KMS-11 (cell line): ENCODE measurements around the gene MPPED2.

Experiments used
- H2AFZ ChIP-seq: fragments of 200-600 bp; sonication (generic); 2 replicates; pipeline ENCODE4 v1.6.1; 2016; ENCODE audit warnings: antibody characterized with exemption, mixed run types, low read depth
- H3K27ac ChIP-seq: fragments of 200-600 bp; sonication (generic); 2 replicates; pipeline ENCODE4 v1.6.1; 2016; ENCODE audit warnings: mild to moderate bottlenecking, mixed run types
- H3K27me3 ChIP-seq: fragments of 200-600 bp; sonication (generic); 2 replicates; pipeline ENCODE4 v1.6.1; 2017; ENCODE audit warnings: mild to moderate bottlenecking, low read depth, mixed run types, moderate library complexity; ENCODE audit not compliant: insufficient read depth
- H3K36me3 ChIP-seq: fragments of 200-600 bp; sonication (generic); 2 replicates; pipeline ENCODE4 v1.6.1; 2017; ENCODE audit warnings: mild to moderate bottlenecking, mixed run types; ENCODE audit not compliant: insufficient read depth
- H3K4me1 ChIP-seq: fragments of 200-600 bp; sonication (generic); 2 replicates; pipeline ENCODE4 v1.6.1; 2016; ENCODE audit warnings: mild to moderate bottlenecking, low read depth, mixed run types; ENCODE audit not compliant: poor library complexity, severe bottlenecking
- H3K4me2 ChIP-seq: fragments of 200-600 bp; sonication (generic); 2 replicates; pipeline ENCODE4 v1.7.0; 2016; ENCODE audit warnings: mild to moderate bottlenecking, mixed run types
- H3K4me3 ChIP-seq: fragments of 200-600 bp; sonication (generic); IDR thresholded peaks from 2 replicates; pipeline ENCODE4 v1.6.1; 2017; ENCODE audit warnings: low read depth, low read length, mixed read lengths; ENCODE audit not compliant: insufficient read depth
- H3K79me2 ChIP-seq: fragments of 200-600 bp; sonication (generic); 2 replicates; pipeline ENCODE4 v1.6.1; 2016; ENCODE audit warnings: low read depth, mixed run types; ENCODE audit not compliant: insufficient read depth
- H3K9ac ChIP-seq: fragments of 200-600 bp; sonication (generic); 2 replicates; pipeline ENCODE4 v1.6.1; 2016; ENCODE audit warnings: mild to moderate bottlenecking, mixed run types
- H4K20me1 ChIP-seq: fragments of 200-600 bp; sonication (generic); 2 replicates; pipeline ENCODE4 v1.6.1; 2016; ENCODE audit warnings: mild to moderate bottlenecking, mixed run types; ENCODE audit not compliant: insufficient read depth
- TF ChIP-seq, protein P1 (sequence below): fragments of 200-600 bp; sonication (generic); conservative IDR thresholded peaks from 2 replicates; pipeline ENCODE4 v1.6.1; 2017; ENCODE audit warnings: low read depth, mild to moderate bottlenecking, antibody characterized with exemption, low read length, moderate library complexity, mixed read lengths

Gene MPPED2, protein sequence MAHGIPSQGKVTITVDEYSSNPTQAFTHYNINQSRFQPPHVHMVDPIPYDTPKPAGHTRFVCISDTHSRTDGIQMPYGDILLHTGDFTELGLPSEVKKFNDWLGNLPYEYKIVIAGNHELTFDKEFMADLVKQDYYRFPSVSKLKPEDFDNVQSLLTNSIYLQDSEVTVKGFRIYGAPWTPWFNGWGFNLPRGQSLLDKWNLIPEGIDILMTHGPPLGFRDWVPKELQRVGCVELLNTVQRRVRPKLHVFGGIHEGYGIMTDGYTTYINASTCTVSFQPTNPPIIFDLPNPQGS

DNA sequence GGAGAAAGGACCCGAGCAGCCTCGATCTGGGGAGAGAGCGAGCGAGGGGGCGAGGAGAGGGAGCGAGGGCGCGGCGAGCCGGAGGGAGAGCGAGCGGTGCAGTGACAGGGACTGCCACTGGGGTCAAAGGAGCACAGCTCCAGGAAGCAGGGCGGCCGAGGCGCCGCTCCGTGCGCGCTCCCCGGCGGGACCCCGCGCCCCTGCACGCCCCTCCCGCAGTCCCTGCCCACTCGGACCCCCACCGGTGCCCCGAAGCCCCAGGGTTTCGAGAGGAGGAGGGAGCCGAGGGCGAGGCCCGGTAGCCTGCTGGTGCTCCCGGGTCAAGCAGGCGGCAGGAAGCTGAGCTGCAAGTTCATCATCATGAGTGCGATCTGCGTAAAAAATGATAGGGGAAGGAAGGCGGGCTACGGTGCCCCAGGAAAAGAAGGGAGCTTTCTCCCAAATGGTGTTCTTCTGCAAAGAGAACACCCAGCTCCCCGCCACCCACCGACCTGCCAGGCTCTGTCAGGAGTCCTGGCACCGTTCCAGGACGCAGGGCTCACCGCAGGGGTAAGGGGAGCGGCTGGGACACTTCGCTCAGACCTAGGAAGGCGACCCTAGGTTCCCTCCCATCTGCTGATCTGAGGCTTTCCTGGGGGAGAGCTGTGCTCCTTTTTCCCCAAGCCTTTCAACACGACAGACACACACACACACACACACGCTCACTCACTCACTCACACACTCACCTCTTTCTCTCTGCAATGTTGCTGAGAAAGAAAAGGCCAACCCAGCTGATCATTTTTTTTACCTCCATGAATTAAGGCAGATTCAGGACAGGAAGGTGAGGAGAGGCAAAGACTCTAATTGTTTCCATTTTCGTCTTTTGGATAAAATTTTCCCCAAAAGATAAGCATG, at the start of gene MPPED2:
MPPED2 (minus strand) TSS at position 103 of the 894 bp plus-strand sequence. CDS start 5,980 bp downstream, outside the sequence.
- peak within 1 kb of the TSS; percentile 98 for H2AFZ ChIP-seq
- no peaks in the 10 kb centered on the region for H3K27me3 ChIP-seq
- peak within 1 kb of the TSS; percentile 55 for H3K27ac ChIP-seq
- no peaks in the 10 kb centered on the region for H3K36me3 ChIP-seq
- TF ChIP-seq, protein P1, sequence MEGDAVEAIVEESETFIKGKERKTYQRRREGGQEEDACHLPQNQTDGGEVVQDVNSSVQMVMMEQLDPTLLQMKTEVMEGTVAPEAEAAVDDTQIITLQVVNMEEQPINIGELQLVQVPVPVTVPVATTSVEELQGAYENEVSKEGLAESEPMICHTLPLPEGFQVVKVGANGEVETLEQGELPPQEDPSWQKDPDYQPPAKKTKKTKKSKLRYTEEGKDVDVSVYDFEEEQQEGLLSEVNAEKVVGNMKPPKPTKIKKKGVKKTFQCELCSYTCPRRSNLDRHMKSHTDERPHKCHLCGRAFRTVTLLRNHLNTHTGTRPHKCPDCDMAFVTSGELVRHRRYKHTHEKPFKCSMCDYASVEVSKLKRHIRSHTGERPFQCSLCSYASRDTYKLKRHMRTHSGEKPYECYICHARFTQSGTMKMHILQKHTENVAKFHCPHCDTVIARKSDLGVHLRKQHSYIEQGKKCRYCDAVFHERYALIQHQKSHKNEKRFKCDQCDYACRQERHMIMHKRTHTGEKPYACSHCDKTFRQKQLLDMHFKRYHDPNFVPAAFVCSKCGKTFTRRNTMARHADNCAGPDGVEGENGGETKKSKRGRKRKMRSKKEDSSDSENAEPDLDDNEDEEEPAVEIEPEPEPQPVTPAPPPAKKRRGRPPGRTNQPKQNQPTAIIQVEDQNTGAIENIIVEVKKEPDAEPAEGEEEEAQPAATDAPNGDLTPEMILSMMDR: peak; percentile 27; the same call in 1 of the 2 replicates
- H3K79me2 ChIP-seq: no peaks in the 10 kb centered on the region
- peak within 1 kb of the TSS; percentile 77 for H3K4me2 ChIP-seq
- H3K9ac ChIP-seq: peak within 1 kb of the TSS; percentile 78
- H3K4me1 ChIP-seq: peaks cover 6% of the 10 kb centered on the region
- H4K20me1 ChIP-seq: no peaks in the 10 kb centered on the region
- no peak within 1 kb of the TSS for H3K4me3 ChIP-seq

DNA sequence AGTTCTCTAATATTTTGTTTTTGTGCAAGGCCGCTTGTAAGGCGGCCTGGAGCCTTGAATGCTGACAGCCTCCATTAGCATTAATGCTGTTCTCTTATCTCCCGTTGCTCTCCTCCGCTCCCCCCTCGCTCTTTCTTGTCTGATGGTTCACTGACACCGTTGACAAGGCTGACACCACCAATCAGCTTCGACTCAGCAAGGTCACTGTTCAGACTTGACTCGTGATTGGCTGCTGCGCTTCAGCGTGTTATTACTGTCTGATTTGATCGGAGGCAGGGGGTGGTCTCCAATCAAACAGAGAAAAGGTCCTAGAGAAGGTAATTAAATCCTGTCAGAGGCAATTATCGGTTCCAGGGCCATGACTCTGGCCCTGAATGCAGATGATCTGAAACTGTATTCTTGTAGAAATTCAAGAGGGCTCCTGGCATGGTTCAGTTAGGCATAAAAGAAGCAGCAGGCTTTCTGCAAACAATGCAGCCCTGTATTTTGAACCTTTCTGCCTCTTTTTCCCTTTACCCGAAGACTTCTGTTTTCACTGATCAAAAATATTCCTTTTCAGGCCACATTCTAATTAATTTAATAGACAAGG, 49.3 kb upstream of the MPPED2 start:
- H3K9ac ChIP-seq: no peak overlapping the region
- H2AFZ ChIP-seq: no peak overlapping the region
- no peak overlapping the region for H3K4me3 ChIP-seq
- no peaks in the 10 kb centered on the region for H4K20me1 ChIP-seq
- H3K27ac ChIP-seq: no peak overlapping the region
- H3K79me2 ChIP-seq: no peaks in the 10 kb centered on the region
- TF ChIP-seq, protein P1: no peak
- H3K36me3 ChIP-seq: no peaks in the 10 kb centered on the region
- H3K4me2 ChIP-seq: no peak overlapping the region
- no peaks in the 10 kb centered on the region for H3K4me1 ChIP-seq
- no peaks in the 10 kb centered on the region for H3K27me3 ChIP-seq

DNA sequence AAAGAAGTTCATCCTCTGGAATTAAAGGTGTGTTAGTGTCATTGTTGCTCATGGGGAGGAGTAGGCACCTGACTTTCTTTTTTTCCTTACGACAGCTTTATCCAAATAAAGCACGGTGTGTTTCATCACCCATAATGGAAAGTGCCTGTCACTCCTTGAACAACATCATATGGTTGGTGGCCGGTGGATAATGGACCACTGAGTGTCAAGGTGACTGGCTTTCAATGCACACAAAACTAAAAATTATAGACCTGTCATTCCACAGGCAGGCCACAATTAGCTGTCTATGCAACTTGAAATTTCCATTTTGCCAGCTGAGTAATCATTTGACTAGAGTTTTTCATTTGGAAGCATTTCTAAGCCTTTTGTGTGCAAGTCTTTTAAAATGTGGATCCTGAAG, 45.0 kb upstream of the MPPED2 start:
- no peaks in the 10 kb centered on the region for H4K20me1 ChIP-seq

DNA sequence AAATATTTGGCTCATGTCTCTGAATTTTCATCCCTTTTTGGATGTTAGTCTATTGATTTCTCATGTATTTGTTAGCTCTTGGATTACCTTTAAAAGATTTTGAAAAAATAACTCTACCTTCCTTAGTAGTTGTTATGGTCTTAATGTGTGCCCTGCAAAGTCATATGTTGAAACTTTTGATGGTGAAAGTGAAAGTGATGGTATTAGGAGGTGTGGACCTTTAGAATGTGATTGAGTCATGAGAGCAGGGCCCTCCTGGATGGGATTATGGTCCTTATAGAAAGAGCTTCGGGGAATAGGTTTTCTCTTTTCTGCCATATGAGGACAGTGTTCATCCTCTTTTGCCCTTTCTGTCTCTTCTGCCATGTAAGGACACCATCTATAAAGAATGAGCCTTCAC, 33.6 kb upstream of the MPPED2 start:
- H3K36me3 ChIP-seq: no peaks in the 10 kb centered on the region
- no peaks in the 10 kb centered on the region for H3K27me3 ChIP-seq
- H3K9ac ChIP-seq: no peak overlapping the region
- TF ChIP-seq, protein P1: no peak
- no peak overlapping the region for H3K27ac ChIP-seq
- H3K4me3 ChIP-seq: no peak overlapping the region
- H2AFZ ChIP-seq: no peak overlapping the region
- no peaks in the 10 kb centered on the region for H3K4me1 ChIP-seq
- H3K79me2 ChIP-seq: no peaks in the 10 kb centered on the region
- no peaks in the 10 kb centered on the region for H4K20me1 ChIP-seq
- no peak overlapping the region for H3K4me2 ChIP-seq

More for the DNA sequence above, 45.0 kb upstream of the MPPED2 start:
- Histone ChIP-seq H2AFZ (no peak overlapping the region), H3K27ac (no peak overlapping the region), H3K4me3 (no peak overlapping the region), H3K9ac (no peak overlapping the region), H3K27me3 (no peaks in the 10 kb centered on the region), H3K4me2 (no peak overlapping the region), H3K79me2 (no peaks in the 10 kb centered on the region), H3K4me1 (no peaks in the 10 kb centered on the region), H3K36me3 (no peaks in the 10 kb centered on the region)
- TF ChIP-seq, protein P1: no peak
